T-helper 9 cell (primary cell): ENCODE data around the gene MED22.
"Not testable (repeated sequence)": the region's sequence is repeated elsewhere in the genome, so short reads cannot be mapped to it uniquely, and the experiment has no call there.

Source experiments
- DNase-seq: peaks from one replicate; pipeline ENCODE4 v3.0.0-alpha.2; 2020

MED22 gene

GRCh38 chr9:133304477-133305377, 43.2 kb downstream of the MED22 start:
- DNase-seq: no peak

- DNase-seq: no peak
These were observed 43.8 kb downstream of the MED22 start for GRCh38 chr9:133304158-133304470.

GRCh38 chr9:133303266-133304157, 44.4 kb downstream of the MED22 start:
- DNase-seq: no peak

GRCh38 chr9:133301253-133302230, 46.4 kb downstream of the MED22 start:
- no peak for DNase-seq

- DNase-seq: not testable (repeated sequence)
These were observed 47.9 kb downstream of the MED22 start for GRCh38 chr9:133299996-133300395.

GRCh38 chr9:133294257-133294656, 53.7 kb downstream of the MED22 start:
- DNase-seq: no peak

GRCh38 chr9:133290751-133291302, 57.1 kb downstream of the MED22 start:
- DNase-seq: no peak
